ENCODE measurements around the gene NADSYN1.
A peak's percentile ranks its signal among the peaks of the same experiment; 100 is the strongest.

The NADSYN1 gene

GRCh38 chr11:71444811-71445210 is 8.2 kb upstream of the NADSYN1 start:
- Histone ChIP-seq H3K9ac (ENCODE audit: low read length) (no peak overlapping the region), H3K9me3 (ENCODE audit: control insufficient read depth, low read length) (peaks cover 12% of the 10 kb centered on the region), H2BK12ac (ENCODE audit: low read length in 2 of 2) (no peak overlapping the region), H3K23ac (ENCODE audit: low read length in 2 of 2) (no peak overlapping the region), H3K4me1 (ENCODE audit: control insufficient read depth, insufficient read depth, low read depth, low read length) (peaks cover 11% of the 10 kb centered on the region), H3K4ac (ENCODE audit: low read depth in 1 of 2, low read length in 2 of 2) (no peak overlapping the region), H3K14ac (ENCODE audit: low read length in 2 of 2) (no peak overlapping the region), H3K18ac (ENCODE audit: low read depth in 1 of 2, low read length in 2 of 2) (no peak overlapping the region), H2AK5ac (ENCODE audit: low read length, severe bottlenecking) (no peak overlapping the region), H3K4me2 (ENCODE audit: low read length, poor library complexity, severe bottlenecking) (no peak overlapping the region), H3K36me3 (ENCODE audit: control insufficient read depth in 1 of 2, insufficient read depth in 2 of 2, low read depth in 1 of 2, low read length in 2 of 2) (peaks cover 51 to 67% of the 10 kb centered on the region in 2 experiments), H3K4me3 (ENCODE audit: insufficient read depth in 1 of 2, low read depth in 1 of 2, low read length in 2 of 2) (no peak overlapping the region), H2BK5ac (ENCODE audit: low read depth, low read length, poor library complexity, severe bottlenecking) (no peak overlapping the region), H2AFZ (ENCODE audit: low read depth, low read length) (no peak overlapping the region), H4K8ac (ENCODE audit: low read length) (peak overlapping the region; percentile 40), H2BK15ac (ENCODE audit: low read depth, poor library complexity, severe bottlenecking) (no peak overlapping the region), H3K79me1 (replicated peaks; ENCODE audit: low read length, poor library complexity, severe bottlenecking) (peaks cover 30% of the 10 kb centered on the region), H3K27me3 (ENCODE audit: control insufficient read depth in 1 of 2, insufficient read depth in 1 of 2, low read length in 2 of 2) (no peaks in the 10 kb centered on the region), H3K27ac (ENCODE audit: low read length, poor library complexity, severe bottlenecking) (no peak overlapping the region), H4K91ac (ENCODE audit: low read length) (peak overlapping the region; percentile 76), H2BK120ac (ENCODE audit: low read depth, low read length) (no peak overlapping the region)
- over 99% methylated on average over 6 of the region's 6 CpGs for WGBS
- no peak for DNase-seq

GRCh38 chr11:71446150-71446549 is 6.9 kb upstream of the NADSYN1 start:
- no peak overlapping the region for H3K27ac ChIP-seq (ENCODE audit: low read length, poor library complexity, severe bottlenecking)
- H4K91ac ChIP-seq (ENCODE audit: low read length), result no peak overlapping the region

DNA sequence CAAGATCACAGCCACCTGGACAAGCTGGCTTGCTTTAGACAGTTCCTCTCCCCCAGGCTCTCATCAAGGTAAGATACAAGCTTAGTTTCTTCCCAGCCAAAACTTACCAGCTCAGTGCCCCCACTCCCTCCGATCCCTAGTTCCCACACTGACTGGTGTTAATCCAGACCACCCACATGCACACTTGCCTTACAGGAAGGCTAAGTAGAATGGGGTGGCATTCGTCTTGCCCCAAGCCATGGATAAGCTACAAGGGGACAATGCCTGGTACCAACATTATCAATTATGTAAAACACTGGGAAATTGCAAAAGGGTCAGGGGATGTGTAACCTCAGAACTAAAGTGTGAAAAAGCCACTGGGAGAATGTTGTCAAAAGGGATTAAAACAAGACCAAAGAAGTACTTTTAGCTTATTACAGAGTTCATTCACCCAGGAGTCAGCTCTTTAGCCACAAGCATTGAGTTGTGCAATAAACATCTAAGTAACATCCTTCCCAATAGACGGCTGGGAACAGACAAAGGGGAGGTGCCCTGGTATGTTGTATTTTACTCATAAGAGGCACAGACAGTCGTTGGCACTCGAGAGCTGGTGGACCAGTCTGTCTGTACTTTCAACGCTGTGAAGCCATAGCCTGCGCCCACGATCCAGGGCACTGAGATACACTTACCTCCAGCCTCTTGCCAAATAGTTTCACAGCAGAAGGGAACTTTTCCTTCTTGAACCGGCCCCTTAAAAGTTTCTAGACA is 5.9 kb upstream of the NADSYN1 start:
- Histone ChIP-seq H3K4me3 (ENCODE audit: insufficient read depth in 1 of 2, low read depth in 1 of 2, low read length in 2 of 2) (peak overlapping the region in 1 of 2 experiments; percentile 99), H3K27ac (ENCODE audit: low read length, poor library complexity, severe bottlenecking) (no peak overlapping the region), H2BK5ac (ENCODE audit: low read depth, low read length, poor library complexity, severe bottlenecking) (no peak overlapping the region), H3K27me3 (ENCODE audit: control insufficient read depth in 1 of 2, insufficient read depth in 1 of 2, low read length in 2 of 2) (no peaks in the 10 kb centered on the region), H3K23ac (ENCODE audit: low read length in 2 of 2) (no peak overlapping the region), H2AK5ac (ENCODE audit: low read length, severe bottlenecking) (no peak overlapping the region), H4K8ac (ENCODE audit: low read length) (no peak overlapping the region), H3K4me2 (ENCODE audit: low read length, poor library complexity, severe bottlenecking) (peak overlapping the region; percentile 88), H3K79me1 (replicated peaks; ENCODE audit: low read length, poor library complexity, severe bottlenecking) (peaks cover 30% of the 10 kb centered on the region), H3K18ac (ENCODE audit: low read depth in 1 of 2, low read length in 2 of 2) (no peak overlapping the region), H3K9ac (ENCODE audit: low read length) (peak overlapping the region; percentile 50), H3K4me1 (ENCODE audit: control insufficient read depth, insufficient read depth, low read depth, low read length) (peaks cover 11% of the 10 kb centered on the region), H3K14ac (ENCODE audit: low read length in 2 of 2) (no peak overlapping the region), H3K36me3 (ENCODE audit: control insufficient read depth in 1 of 2, insufficient read depth in 2 of 2, low read depth in 1 of 2, low read length in 2 of 2) (peaks cover 32 to 47% of the 10 kb centered on the region in 2 experiments), H3K9me3 (ENCODE audit: control insufficient read depth, low read length) (peaks cover 12% of the 10 kb centered on the region), H2AFZ (ENCODE audit: low read depth, low read length) (no peak overlapping the region), H4K91ac (ENCODE audit: low read length) (no peak overlapping the region), H3K4ac (ENCODE audit: low read depth in 1 of 2, low read length in 2 of 2) (no peak overlapping the region), H2BK12ac (ENCODE audit: low read length in 2 of 2) (no peak overlapping the region), H2BK120ac (ENCODE audit: low read depth, low read length) (no peak overlapping the region), H2BK15ac (ENCODE audit: low read depth, poor library complexity, severe bottlenecking) (no peak overlapping the region)
- DNase-seq, result peak; percentile 90
- 43% methylated on average over 9 of the region's 9 CpGs for WGBS

More at GRCh38 chr11:71446150-71446549, 6.9 kb upstream of the NADSYN1 start:
- Histone ChIP-seq H3K18ac (ENCODE audit: low read depth in 1 of 2, low read length in 2 of 2) (no peak overlapping the region), H3K79me1 (replicated peaks; ENCODE audit: low read length, poor library complexity, severe bottlenecking) (peaks cover 30% of the 10 kb centered on the region), H3K23ac (ENCODE audit: low read length in 2 of 2) (no peak overlapping the region), H3K36me3 (ENCODE audit: control insufficient read depth in 1 of 2, insufficient read depth in 2 of 2, low read depth in 1 of 2, low read length in 2 of 2) (peaks cover 38 to 57% of the 10 kb centered on the region in 2 experiments), H3K14ac (ENCODE audit: low read length in 2 of 2) (no peak overlapping the region), H3K9ac (ENCODE audit: low read length) (no peak overlapping the region), H2AK5ac (ENCODE audit: low read length, severe bottlenecking) (no peak overlapping the region), H3K4me3 (ENCODE audit: insufficient read depth in 1 of 2, low read depth in 1 of 2, low read length in 2 of 2) (no peak overlapping the region), H2AFZ (ENCODE audit: low read depth, low read length) (no peak overlapping the region), H3K4me2 (ENCODE audit: low read length, poor library complexity, severe bottlenecking) (no peak overlapping the region), H3K27me3 (ENCODE audit: control insufficient read depth in 1 of 2, insufficient read depth in 1 of 2, low read length in 2 of 2) (no peaks in the 10 kb centered on the region), H4K8ac (ENCODE audit: low read length) (no peak overlapping the region), H3K4ac (ENCODE audit: low read depth in 1 of 2, low read length in 2 of 2) (no peak overlapping the region), H2BK12ac (ENCODE audit: low read length in 2 of 2) (no peak overlapping the region), H3K4me1 (ENCODE audit: control insufficient read depth, insufficient read depth, low read depth, low read length) (peaks cover 11% of the 10 kb centered on the region), H2BK120ac (ENCODE audit: low read depth, low read length) (no peak overlapping the region), H2BK5ac (ENCODE audit: low read depth, low read length, poor library complexity, severe bottlenecking) (no peak overlapping the region), H2BK15ac (ENCODE audit: low read depth, poor library complexity, severe bottlenecking) (no peak overlapping the region), H3K9me3 (ENCODE audit: control insufficient read depth, low read length) (peaks cover 12% of the 10 kb centered on the region)
- no peak for DNase-seq
- WGBS, result no CpG with 5 or more reads among the region's 1 CpG

DNA sequence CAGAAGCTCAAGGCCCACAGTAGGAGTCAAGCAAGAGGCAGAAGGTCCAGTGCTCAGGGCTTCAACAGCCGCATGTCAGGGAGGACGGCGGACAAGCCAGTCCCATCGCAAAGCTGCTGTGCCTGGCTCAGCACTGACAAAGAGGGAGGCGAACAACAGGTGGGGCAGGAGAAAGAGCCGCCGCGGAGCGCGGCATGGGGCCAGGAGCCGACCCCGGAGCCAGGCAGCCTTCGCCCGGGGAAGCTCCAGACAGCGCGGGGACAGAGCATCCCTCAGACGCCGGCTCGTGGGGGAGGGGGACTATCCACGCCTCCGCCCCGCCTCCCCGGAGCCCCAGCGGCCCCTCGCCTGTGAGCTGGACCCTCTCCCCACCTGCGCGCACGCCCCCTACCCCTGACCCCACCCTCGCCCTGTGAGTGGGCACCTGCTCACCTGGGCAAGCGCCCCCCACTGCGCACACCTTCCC is 5.2 kb upstream of the NADSYN1 start:
- H2BK12ac ChIP-seq (ENCODE audit: low read length in 2 of 2), result peak overlapping the region in 1 of 2 experiments; percentile 94
- H3K27me3 ChIP-seq (ENCODE audit: control insufficient read depth in 1 of 2, insufficient read depth in 1 of 2, low read length in 2 of 2), result no peaks in the 10 kb centered on the region
- H2BK15ac ChIP-seq (ENCODE audit: low read depth, poor library complexity, severe bottlenecking), result peak overlapping the region; percentile 77
- peak overlapping the region; percentile 87 for H4K8ac ChIP-seq (ENCODE audit: low read length)
- H3K14ac ChIP-seq (ENCODE audit: low read length in 2 of 2), result peak overlapping the region in 1 of 2 experiments; percentile 100
- H3K9ac ChIP-seq (ENCODE audit: low read length), result peak overlapping the region; percentile 93
- H4K91ac ChIP-seq (ENCODE audit: low read length), result peak overlapping the region; percentile 97
- peaks cover 12% of the 10 kb centered on the region for H3K9me3 ChIP-seq (ENCODE audit: control insufficient read depth, low read length)
- peak overlapping the region; percentile 99 for H3K4me3 ChIP-seq (ENCODE audit: insufficient read depth in 1 of 2, low read depth in 1 of 2, low read length in 2 of 2)
- DNase-seq, result peak; percentile 56
- peak overlapping the region; percentile 50 for H2BK120ac ChIP-seq (ENCODE audit: low read depth, low read length)
- no peak overlapping the region for H2AFZ ChIP-seq (ENCODE audit: low read depth, low read length)
- no peak overlapping the region for H2AK5ac ChIP-seq (ENCODE audit: low read length, severe bottlenecking)
- peak overlapping the region; percentile 88 for H3K4me2 ChIP-seq (ENCODE audit: low read length, poor library complexity, severe bottlenecking)
- H3K79me1 ChIP-seq (replicated peaks; ENCODE audit: low read length, poor library complexity, severe bottlenecking), result peaks cover 29% of the 10 kb centered on the region
- no peak overlapping the region for H2BK5ac ChIP-seq (ENCODE audit: low read depth, low read length, poor library complexity, severe bottlenecking)
- H3K4ac ChIP-seq (ENCODE audit: low read depth in 1 of 2, low read length in 2 of 2), result peak overlapping the region in 1 of 2 experiments; percentile 95
- H3K27ac ChIP-seq (ENCODE audit: low read length, poor library complexity, severe bottlenecking), result no peak overlapping the region
- 0% methylated on average over 18 of the region's 31 CpGs for WGBS
- H3K18ac ChIP-seq (ENCODE audit: low read depth in 1 of 2, low read length in 2 of 2), result peak overlapping the region; percentile 77 to 100
- peak overlapping the region in 1 of 2 experiments; percentile 94 for H3K23ac ChIP-seq (ENCODE audit: low read length in 2 of 2)
- peaks cover 25 to 42% of the 10 kb centered on the region in 2 experiments for H3K36me3 ChIP-seq (ENCODE audit: control insufficient read depth in 1 of 2, insufficient read depth in 2 of 2, low read depth in 1 of 2, low read length in 2 of 2)
- H3K4me1 ChIP-seq (ENCODE audit: control insufficient read depth, insufficient read depth, low read depth, low read length), result peaks cover 13% of the 10 kb centered on the region
